Transverse colon (tissue), 4 donors: ENCODE data around the gene RALGPS2. TPM values are rescaled to one million over a fixed set of nuclear protein-coding genes. Genes with fewer than 3 reads are reported as not detected.

Experiments used
- DNase-seq: peaks from one replicate; pipeline ENCODE4 v3.0.0-alpha.2; 2019
- H3K27ac ChIP-seq, 4 donors: fragments of 200-600 bp; sonication (generic); 2 replicates each; pipeline ENCODE4 v1.5.1; 2016 to 2018; ENCODE audit warnings: inconsistent platforms in 4 of 4
- H3K27me3 ChIP-seq: fragments of 200-600 bp; sonication (generic); 2 replicates; pipeline ENCODE4 v1.5.1; 2017; ENCODE audit warnings: inconsistent platforms
- H3K36me3 ChIP-seq, 4 donors: fragments of 200-600 bp; sonication (generic); 2 replicates each; pipeline ENCODE4 v1.5.1; 2017 to 2019; ENCODE audit warnings: inconsistent platforms in 4 of 4
- H3K4me1 ChIP-seq, 4 donors: fragments of 200-600 bp; sonication (generic); 2 replicates each; pipeline ENCODE4 v1.5.1; 2017 to 2020; ENCODE audit warnings: inconsistent platforms in 4 of 4
- H3K4me3 ChIP-seq, 4 donors: fragments of 200-600 bp; sonication (generic); 1 replicate in 1 of 4; 2 replicates in 3 of 4; pipeline versions ENCODE4 v1.5.1 to v1.6.1; 2017 to 2019; ENCODE audit warnings: inconsistent platforms in 4 of 4
- H3K9me3 ChIP-seq, 2 donors: fragments of 200-600 bp; sonication (generic); 2 replicates each; pipeline ENCODE4 v1.5.1; 2017 to 2019; ENCODE audit warnings: inconsistent platforms in 2 of 2
- CTCF ChIP-seq, 5 experiments: fragments of 200-600 bp in 3 of 5; fragments of 450-650 bp in 2 of 5; sonication (generic) in 3 of 5; IDR thresholded peaks; 1 replicate in 2 of 5; 2 replicates in 3 of 5; pipeline ENCODE4 v1.5.1; 2016 to 2017; ENCODE audit warnings: antibody characterized with exemption in 5 of 5, inconsistent platforms in 3 of 5, mild to moderate bottlenecking in 2 of 5, moderate library complexity in 1 of 5
- EP300 ChIP-seq: sonication (generic); formaldehyde crosslinking; IDR thresholded peaks from one replicate; pipeline ENCODE4 v1.6.1; 2017; ENCODE audit warnings: antibody characterized with exemption, low read depth
- POLR2A ChIP-seq: fragments of 450-650 bp; IDR thresholded peaks from one replicate; pipeline ENCODE4 v1.6.1; 2016; ENCODE audit warnings: antibody characterized with exemption, mild to moderate bottlenecking, moderate library complexity
- POLR2AphosphoS5 ChIP-seq, 3 donors: sonication (generic); formaldehyde crosslinking; IDR thresholded peaks; one replicate each; pipeline ENCODE4 v1.6.1; 2016; ENCODE audit warnings: antibody characterized with exemption in 3 of 3
- WGBS, 2 donors: methylation state at CpG; one replicate each; pipeline ENCODE4 v1.1.5; 2018; ENCODE audit warnings: low coverage in 1 of 2; 5-methylcytosine and 5-hydroxymethylcytosine counted together
- in situ Hi-C, 4 donors: fragments of 200-750 bp; cut with MboI; loops; one replicate each; pipeline versions ENCODE4 v1.15.0 to v1.15.1; 2017; ENCODE audit warnings: low sequenced_read_pairs in 3 of 4, low pct_ligation_motif_present in 1 of 4, low pct_unique_long_range_greater_than_20kb in 1 of 4
- intact Hi-C: fragments of 100-400 bp; cut with DNase I; formaldehyde crosslinking; loops from one replicate; pipeline ENCODE4 v1.15.1; 2023; ENCODE audit warnings: low total_unique reads
- total RNA-seq, 4 donors: library from RNA; depleted of rRNA; stranded (reverse); fragments of >200 nt; gene quantifications; one replicate each; pipeline ENCODE4 v1.1.0, GENCODE V29; 2016

Gene RALGPS2
- total RNA-seq, 4 donors from 2014 or later = 21.5 to 50.8 (median 34.0) TPM

- in situ Hi-C loops = no loop called here
- no peak for DNase-seq
- Histone ChIP-seq H3K9me3 (no peaks in the 10 kb centered on the region), H3K27ac (no peak overlapping the region), H3K27me3 (no peaks in the 10 kb centered on the region), H3K36me3 (no peaks in the 10 kb centered on the region), H3K4me3 (no peak overlapping the region), H3K4me1 (no peaks in the 10 kb centered on the region)
- 67 to 79% methylated on average over 1 to 2 of the region's 2 CpGs for whole genome bisulfite sequencing, 2 donors
- TF ChIP-seq EP300 = no peak
- no peak for TF ChIP-seq POLR2A
- TF ChIP-seq POLR2AphosphoS5 (IDR thresholded peaks at IDR 0.05) = no peak
- TF ChIP-seq CTCF (IDR thresholded peaks at IDR 0.05) = no peak
- intact Hi-C loops = loop anchor here (1.0 kb wide), 1 partner anchor 29 kb away; no protein-coding TSS in a partner anchor
Measured at GRCh38 chr1:178694923-178695525, 30.0 kb upstream of the RALGPS2 start.

GRCh38 chr1:178702146-178702545, 22.9 kb upstream of the RALGPS2 start:
- in situ Hi-C loops (no loop called here), intact Hi-C loops (no loop called here)
- 84 to 90% methylated on average over 2 of the region's 2 CpGs for WGBS, 2 donors
- Histone ChIP-seq H3K9me3 (no peaks in the 10 kb centered on the region), H3K4me1 (no peaks in the 10 kb centered on the region), H3K36me3 (no peaks in the 10 kb centered on the region), H3K27me3 (no peaks in the 10 kb centered on the region), H3K4me3 (no peak overlapping the region), H3K27ac (no peak overlapping the region)
- DNase-seq = no peak
- TF ChIP-seq POLR2AphosphoS5 (IDR thresholded peaks at IDR 0.05) = no peak
- no peak for TF ChIP-seq CTCF (IDR thresholded peaks at IDR 0.05)
- no peak for TF ChIP-seq POLR2A
- TF ChIP-seq EP300 = no peak

GRCh38 chr1:178704833-178705232, 20.2 kb upstream of the RALGPS2 start:
- no peaks in the 10 kb centered on the region for H3K27me3 ChIP-seq
- no peaks in the 10 kb centered on the region for H3K36me3 ChIP-seq
- H3K9me3 ChIP-seq = no peaks in the 10 kb centered on the region
- in situ Hi-C loops (no loop called here), intact Hi-C loops (no loop called here)
- no peak overlapping the region for H3K4me3 ChIP-seq
- WGBS, 2 donors = 60 to 62% methylated on average over 1 of the region's 1 CpG
- no peaks in the 10 kb centered on the region for H3K4me1 ChIP-seq
- TF ChIP-seq CTCF (IDR thresholded peaks at IDR 0.05) (no peak), POLR2AphosphoS5 (IDR thresholded peaks at IDR 0.05) (no peak), EP300 (no peak), POLR2A (no peak)
- DNase-seq = no peak
- H3K27ac ChIP-seq = no peak overlapping the region

GRCh38 chr1:178706432-178706831, 18.6 kb upstream of the RALGPS2 start:
- Histone ChIP-seq H3K4me1 (no peaks in the 10 kb centered on the region), H3K4me3 (no peak overlapping the region), H3K9me3 (no peaks in the 10 kb centered on the region), H3K27me3 (no peaks in the 10 kb centered on the region), H3K36me3 (no peaks in the 10 kb centered on the region), H3K27ac (no peak overlapping the region)
- 52% methylated on average over 2 of the region's 2 CpGs; no CpG with 5 or more reads in 1 of the 2 donors for WGBS, 2 donors
- no peak for DNase-seq
- in situ Hi-C loops (no loop called here), intact Hi-C loops (no loop called here)
- no peak for TF ChIP-seq POLR2AphosphoS5 (IDR thresholded peaks at IDR 0.05)
- no peak for TF ChIP-seq CTCF (IDR thresholded peaks at IDR 0.05)
- no peak for TF ChIP-seq POLR2A
- no peak for TF ChIP-seq EP300
